Right hindlimb (tissue), 1 donor: ENCODE results near the gene MTREX.

Experiments
- DNase-seq: peaks from one replicate; pipeline ENCODE4 v3.0.0-alpha.2; 2018

MTREX gene

DNA sequence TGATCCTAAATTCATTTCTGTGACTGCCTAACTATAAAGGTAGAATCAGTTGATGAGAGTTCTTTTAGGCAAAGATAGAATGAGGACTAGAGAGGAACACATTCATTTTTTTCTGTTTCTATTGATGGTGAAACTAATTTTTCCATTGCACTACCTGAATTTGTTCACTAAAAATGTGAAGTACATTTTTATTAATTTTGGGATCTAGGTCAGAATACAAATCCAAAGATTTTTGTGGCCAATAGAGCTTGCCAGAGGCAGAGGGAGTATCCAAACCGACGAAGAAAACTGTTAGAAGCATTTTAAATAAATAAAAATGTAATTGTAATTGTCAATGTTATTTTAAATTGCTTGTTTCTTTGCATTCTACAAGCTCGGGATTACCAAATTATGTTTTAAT is 78.1 kb downstream of the MTREX start:
- DNase-seq = no peak

DNA sequence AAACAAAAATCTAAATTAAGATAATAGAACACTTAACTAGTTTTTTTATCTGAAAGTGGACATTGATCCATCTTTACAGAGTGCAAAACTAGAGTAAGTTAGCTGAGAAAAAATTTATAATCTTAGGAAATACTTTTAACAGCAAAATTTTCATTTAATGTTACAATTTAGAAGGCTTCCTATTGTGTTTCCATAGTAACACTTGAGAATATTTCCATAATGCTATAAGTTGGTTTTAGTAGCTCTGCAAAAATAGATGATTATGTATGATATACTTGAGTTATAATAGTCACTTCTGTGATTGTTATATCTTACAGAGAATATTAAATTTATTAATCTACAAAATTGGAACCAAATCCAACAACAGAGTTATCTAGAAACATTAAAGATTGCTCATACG is 78.6 kb downstream of the MTREX start:
- DNase-seq = no peak

DNA sequence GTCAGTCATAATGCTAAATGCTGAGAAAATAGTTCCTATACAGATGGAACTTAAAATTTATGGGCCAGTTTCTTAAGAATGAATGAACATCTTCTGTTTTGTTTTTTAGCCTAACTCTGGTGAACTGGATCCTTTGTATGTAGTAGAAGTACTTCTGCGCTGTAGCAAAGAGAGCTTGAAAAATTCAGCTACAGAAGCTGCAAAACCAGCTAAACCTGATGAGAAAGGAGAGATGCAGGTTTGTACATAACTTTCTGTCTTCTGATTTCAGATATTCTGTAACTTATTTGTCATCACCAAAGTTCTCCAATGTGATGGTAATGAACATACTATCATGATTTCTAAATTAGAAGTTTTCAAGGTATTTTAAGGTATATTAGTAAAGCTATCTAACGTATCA is 80.1 kb downstream of the MTREX start:
- no peak for DNase-seq

DNA sequence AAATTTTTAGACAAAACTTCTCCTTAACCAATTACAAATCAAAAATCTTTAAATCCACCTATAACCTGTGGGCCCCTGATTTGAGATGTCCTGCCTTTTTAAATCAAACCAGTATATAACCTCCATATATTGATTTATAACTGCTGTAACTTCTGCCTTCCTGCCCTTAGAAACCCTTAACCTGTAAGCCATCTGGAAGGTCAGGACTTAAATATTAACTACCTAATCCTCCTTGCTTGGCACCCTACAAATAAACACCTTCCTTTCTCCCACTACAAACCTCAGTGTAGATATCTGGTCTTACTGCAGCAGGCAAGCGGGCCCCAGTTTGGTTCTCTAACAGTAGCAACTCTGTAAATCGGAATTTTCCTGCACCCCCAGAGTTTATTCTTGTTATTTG is 83.9 kb downstream of the MTREX start:
- no peak for DNase-seq

DNA sequence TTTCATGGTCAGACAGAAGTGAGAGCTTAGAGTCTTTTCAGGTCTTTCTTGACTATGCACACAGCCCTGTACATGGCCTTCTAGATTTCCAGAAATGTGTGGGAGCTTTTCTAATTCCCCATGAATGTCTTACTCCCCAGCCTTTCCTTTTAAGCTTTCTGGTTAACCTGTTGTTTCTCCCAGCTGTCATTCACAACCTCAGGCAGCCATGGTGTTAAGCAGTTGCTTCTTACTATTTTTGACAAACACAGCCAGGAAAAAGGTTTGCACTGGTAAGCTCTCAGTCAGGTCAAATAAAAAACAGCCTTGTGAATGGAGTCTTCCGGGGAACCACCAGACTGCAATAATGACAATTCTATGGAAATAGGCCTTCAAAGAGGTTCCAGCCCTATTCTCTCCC is 84.9 kb downstream of the MTREX start:
- DNase-seq = no peak

DNA sequence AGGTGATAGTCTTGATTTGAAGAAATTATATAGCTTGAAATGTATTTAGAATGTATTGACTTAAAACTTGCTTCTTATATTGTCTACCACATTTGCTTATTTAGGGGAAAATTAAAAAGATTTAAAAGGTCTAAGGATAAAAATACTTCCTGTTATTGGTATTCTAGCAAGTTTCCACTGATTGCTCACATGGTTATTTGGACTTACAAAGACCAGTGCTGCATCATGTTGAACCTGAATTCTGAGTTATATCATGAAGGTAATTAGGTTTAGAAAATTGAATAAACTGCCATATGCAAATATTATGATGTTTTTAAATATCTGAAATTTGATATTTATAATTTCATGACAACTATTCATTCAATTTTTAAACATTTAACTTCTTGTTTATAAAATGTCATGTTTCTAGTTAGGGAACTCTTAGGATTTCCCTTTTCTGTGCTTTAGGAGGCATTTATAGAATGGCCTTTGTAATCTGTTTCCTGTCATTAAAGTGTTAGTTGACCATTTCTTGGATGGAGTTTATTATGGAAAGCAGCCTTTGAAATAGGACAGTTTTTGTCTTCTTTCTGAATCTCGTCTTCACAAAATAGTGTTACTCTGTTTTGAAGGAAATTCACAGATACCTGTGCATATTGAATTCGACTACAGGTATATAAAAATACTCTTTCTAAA is 85.8 kb downstream of the MTREX start:
- DNase-seq = no peak

DNA sequence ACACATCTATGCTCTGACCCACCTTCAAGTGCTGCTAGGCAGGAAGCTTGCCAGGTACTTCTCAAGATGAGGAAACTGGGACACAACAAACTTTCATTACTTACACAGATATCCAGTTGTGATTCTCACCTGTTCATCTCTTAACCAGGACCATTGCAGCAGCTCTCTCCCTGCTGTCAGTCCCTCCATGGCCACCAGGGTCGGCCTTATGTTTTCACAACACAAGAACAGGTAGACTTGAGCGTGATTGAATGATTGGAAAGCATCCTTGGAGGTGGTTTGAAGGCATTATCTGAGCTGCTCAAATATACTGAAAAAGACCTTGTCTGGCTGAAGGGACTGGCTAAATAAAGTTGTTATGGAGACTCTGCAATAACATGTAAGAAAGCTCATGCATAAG is 94.4 kb downstream of the MTREX start:
- DNase-seq = no peak

DNA sequence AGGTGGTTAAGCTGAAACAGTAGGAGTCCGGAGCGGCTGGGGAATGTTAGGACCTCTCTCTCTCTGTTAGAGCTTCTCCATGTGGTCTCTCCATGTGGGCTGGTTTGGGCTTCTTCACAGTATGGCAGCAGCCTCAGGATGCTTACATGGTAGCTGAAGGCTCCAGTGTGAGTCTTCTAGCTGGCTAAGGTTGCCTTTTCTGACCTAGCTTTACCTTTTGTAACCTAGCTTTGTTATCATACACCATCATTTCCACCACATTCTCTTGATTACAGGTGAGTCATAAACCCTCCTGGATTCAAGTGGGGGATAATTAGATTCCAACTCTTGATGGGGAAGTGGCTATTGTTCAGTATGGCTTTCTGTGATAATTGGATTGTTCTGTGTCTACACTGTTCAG is 98.5 kb downstream of the MTREX start:
- no peak for DNase-seq

DNA sequence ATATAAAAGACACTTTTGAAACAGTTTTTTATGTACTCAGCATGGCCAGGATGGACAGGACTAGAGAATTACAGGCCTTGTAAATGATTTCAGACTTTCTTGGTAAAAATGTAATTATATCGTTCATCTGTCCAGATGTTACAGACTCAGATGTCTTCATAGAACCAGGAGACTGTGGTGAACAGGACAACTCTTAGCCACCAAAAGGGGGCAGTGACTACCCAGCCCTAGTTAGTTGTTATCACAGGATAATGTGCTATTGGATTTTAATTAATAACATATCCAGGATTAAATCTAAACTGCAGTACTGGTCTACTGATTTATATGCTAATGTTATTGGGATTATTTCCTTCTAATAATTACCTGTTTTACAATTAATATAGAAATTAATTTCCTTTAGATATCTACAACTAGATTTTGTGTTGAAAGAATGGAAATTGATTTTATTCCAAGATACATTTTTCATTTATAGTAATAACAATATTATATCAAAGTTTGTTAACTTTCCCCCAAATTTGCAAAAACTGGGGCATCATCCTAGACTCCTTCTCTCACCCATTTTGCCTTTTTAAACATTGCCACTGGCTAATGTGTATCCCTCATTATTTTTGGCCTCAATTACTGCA is 99.4 kb downstream of the MTREX start:
- no peak for DNase-seq

DNA sequence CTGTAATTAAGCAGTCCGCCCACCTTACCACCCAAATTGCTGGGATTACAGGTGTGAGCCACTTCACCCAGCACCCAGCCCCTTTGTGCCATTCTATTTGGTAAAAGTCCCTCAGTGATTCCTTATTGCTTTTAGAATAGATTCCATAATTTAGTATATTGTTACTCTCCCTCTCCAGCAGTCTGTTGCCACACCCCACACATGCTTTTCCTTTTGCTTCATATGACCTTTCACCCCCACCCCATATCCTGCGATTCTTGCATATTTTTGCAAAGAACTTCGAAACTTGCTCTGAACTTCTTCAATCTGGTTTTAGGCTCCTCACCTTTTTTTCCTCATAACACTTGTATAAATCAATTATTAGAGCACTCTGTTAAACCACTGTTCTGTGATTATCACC is 100.2 kb downstream of the MTREX start:
- no peak for DNase-seq

DNA sequence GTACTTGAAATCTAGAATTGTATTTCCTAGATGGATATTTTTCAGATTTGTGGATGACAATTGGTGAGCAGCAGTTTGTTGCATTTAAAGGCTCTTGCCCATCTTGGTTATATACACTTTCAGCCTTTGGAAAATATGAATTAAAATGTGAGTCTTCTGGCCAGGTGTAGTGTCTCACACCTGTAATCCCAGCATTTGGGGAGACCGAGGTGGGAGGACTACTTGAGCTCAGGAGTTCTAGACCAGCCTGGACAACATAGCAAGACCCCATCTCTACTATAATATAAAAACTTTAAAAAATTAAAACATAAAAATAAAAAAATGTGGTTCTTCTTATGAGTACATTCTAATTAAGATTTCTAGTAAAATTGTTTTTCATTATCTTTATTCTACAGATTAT is 102.0 kb downstream of the MTREX start:
- DNase-seq = no peak

DNA sequence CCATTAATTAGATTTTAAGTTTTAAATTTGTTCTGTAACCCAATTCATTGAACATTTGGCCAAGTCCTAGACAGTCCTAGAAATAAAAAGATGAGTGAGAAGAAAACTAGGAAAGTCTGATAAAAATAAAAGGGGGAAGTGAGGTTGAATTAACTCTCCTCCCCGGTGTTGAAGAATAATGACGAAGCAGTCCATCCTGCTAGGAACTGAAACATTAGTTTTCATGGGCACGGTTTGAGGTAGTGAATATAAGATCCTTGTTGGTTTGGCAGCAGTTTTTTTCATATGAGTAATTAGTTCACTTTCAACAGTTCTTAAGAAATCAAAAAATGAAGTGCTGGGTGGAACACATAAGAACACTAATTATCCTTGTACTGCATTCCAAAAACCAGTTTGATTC is 103.1 kb downstream of the MTREX start:
- DNase-seq = no peak

DNA sequence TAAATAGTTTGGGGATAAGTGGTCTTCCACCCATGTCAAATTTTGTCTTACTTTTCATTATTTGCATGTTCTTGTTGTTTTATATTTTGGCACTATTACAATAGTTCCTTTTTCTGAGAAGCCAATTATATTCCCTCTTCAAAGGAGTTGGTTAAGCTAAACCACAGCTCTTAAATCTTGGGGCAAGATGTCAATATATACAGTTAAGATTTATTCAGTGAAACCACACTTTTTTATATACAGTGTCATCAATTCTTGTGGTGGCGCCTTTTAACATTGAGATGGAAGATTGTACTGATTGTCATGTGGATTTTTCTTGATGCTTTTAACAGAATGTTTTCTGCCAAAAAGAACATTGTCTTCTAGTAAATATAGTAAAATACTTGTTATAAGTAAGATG is 104.1 kb downstream of the MTREX start:
- no peak for DNase-seq

DNA sequence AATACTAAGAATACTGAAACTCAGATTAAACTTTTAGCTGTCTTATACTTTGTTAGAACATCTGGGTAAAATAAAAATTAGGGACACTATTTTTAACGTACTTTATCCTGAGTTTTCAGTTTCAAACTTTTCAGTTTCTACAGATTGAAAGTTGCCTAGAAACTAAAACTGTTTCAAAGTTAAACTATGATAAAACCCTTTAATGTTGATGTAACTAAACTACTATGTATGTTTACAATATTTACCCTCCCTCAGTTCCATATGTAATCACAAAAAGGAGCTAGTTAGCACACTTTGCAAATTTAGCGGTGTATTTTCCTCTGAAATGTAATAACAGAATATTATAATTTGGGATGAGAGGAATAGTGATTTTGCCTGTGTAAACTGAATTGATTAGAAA is 105.9 kb downstream of the MTREX start:
- DNase-seq = no peak

DNA sequence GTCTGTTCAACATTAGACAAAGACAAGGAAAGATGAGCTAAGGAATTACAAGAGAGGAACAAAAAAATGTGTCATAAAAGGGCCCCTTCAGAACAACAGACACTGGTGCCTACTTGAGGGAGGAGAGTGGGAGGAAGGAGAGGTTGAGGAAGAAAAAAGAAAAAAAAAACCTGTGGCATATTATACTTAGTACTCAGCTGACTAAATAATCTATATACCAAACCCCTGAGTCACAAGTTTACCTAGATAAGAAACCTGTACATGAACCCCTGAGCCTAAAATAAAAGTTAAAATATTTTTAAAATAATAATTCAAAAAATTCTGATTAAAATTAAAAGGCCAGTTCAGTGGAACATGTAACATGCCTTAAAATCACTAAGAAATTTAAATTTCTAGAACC is 107.3 kb downstream of the MTREX start:
- DNase-seq = no peak

DNA sequence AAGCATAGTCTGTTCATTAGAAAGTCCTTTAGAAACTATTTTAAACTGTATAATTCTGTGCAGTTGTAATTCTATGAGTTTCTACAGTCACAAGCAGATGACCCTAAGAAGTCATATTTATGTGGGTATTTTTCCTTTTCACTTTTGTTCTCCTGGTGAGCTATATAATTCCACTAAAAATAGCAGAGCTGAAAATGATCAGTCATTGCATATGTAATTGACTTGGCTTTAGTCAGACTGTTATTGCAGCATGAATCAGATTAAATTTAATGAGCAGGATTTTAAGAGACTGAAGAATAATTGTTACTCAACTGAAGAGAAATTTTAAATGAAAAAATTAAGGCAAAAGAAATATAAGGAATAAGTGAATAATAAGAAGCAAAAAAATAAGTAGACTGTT is 108.5 kb downstream of the MTREX start:
- no peak for DNase-seq

DNA sequence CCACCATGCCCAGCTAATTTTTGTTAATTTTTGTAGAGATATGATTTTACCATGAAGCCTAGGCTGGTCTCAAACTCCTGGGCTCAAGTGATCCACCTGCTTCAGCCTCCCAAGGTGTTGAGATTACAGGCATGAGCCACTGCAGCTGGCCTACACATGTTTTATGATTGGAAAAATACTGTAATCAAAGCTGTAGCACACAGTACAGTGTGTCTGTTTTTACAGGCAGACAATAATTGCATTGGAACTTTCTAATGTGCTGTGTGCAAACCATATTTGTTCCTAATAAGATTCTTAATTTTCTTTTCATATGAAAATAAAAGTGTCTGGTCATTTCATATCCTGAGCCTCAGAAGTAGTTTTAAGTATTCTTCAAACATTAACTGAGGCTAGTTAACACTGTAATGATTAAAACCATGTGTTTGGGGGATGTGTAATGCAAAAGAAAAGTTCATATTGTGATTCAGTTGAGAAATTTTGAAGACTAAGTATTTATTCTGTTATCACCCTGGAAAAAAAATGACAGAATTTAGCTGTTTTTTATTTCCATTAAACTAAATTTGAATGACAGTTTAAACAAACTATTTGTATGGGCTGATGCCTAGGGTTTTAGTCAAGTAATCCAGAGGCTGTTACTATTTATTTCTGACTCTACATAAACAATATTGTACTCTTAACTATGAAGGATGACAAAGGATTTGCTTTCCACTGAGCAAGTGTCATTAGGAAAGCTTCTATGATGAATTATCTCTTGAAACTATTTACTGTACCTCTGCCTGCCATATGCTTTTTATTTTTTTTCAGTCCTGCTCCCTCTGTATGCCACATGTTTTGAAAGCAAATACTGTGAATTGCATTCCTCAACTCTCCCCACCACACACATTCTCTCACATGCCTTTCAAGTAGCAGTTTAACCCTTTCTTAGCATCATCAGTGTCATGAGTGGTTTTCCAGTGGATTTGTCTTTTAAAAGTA is 111.5 kb downstream of the MTREX start:
- DNase-seq = no peak

DNA sequence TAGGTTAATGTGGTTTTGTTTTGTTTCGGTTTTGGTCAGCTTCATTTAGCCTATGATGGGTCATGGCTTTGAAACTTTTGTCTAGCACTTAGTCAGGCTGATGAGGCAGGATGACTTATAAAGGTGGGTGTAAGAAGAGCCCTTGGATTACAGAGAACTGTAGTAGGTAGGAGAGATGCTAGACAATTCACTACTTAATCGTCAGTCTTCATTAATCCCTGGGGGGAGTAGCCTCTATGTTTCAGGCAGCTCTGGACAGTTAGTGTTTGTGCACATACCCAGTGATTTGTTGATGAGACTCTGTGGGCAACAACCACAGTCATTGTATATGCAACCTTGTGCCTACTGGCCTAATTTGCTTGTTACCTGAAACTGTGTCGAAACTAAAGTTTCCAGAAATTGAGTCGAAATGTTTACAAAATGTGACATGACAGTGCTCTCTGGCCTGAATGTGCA is 113.3 kb downstream of the MTREX start:
- DNase-seq = no peak

DNA sequence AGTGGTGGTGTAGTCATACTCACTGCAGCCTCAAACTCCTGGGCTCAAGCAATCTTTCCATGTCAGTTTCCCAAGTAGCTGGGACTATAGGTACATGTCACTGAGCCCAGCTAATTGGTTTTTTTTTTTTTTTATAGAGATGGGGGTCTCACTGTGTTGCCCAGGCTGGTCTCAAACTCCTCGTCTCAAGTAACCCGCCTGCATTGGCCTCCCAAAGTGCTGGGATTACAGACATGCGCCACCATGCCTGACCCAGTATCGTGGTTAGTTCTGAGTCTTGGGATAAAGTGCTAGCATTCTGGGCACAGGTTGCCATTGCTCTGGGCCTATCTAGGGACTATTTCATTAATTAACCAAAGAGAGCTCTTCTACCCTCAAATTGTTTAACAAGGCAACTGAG is 118.7 kb downstream of the MTREX start:
- DNase-seq = no peak

DNA sequence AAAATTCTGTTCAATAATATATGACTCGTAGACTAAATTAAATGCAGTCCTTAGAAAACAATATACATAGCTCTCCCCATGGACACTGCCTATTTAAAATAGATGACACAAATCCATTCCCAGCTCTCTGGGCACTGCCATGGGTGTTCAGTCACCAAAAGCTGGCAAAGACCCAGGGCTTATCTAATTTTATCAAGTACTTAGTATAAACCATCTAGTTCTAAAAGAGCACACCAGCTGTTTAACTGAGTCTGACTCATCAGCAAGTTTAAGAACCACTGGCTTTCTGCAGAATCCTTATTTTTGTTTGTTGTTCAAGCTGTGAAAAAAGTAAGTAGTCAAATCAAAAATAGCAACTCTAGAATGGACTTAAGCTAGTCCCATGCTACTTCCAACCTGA is 119.4 kb downstream of the MTREX start:
- no peak for DNase-seq

DNA sequence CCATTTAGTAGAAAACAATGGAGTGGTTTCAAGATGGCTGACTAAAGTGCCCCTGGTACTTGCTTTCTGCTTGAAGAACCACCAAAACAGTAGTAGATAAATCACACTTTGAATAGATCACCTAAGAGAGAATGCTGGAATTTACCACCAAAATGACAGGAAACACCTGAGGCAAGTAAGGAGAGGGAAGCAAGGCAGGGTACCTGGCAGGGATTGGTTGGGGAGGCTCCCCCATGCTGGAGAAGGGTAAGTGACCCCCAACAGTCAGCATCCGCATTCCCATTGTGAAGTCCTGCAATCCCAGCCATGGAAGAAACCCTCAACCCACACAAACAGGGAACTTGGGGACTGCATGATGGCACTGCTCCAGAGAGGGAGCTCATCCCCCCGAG is 121.4 kb downstream of the MTREX start:
- no peak for DNase-seq

DNA sequence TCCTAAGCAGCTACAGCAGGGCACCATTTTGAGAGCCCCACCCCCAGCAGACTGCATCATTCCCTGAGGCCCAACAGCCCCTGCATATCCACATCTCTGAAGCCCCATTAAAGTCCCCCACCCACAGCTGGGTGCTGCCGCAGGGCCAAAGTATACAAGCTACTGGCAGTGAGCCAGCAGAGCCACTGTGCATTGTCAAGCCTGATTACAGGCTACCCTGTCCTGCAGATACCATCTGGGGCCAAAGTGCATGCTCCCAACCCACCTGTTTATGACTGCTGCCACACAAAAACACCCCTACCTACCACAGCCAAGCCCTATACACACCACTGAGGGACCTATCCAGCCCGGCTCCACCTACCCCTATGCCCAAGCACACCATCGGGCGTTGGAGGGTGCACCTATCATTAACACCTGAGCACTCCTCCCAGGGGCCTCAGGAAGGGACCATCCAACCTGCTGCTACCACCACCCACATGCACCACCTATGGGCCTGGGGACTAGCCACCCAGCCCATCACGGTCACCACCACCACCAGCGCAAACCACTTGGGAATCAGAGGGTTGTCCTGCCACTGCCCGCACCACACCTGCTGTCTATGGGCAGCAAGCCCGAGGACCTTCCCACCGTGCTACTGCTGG is 121.9 kb downstream of the MTREX start:
- DNase-seq = no peak

DNA sequence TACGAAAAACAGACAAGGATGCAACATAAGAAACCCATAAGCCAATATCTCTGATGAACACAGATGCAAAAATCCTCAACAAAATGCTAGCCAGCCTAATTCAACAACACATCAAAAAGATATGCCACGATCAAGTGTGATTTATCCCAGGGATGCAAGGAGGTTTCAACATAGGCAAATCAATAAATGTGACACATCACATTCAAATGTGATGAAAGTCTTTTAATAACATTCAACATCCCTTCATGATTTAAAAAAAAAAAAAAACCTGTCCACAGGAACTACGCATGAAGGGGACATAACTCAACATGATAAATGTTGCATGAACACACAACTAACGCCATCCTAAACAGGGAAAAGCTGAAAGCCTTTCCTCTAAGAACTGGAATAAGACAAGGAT is 124.8 kb downstream of the MTREX start:
- no peak for DNase-seq
